GM10847 (cell line): ENCODE results near the gene SMAD6.

ENCODE experiments used
- POLR2A ChIP-seq: IDR thresholded peaks from 2 replicates; pipeline ENCODE4 v1.6.1; 2011; ENCODE audit not compliant: insufficient read length; ENCODE audit errors: extremely low read depth

The SMAD6 gene

DNA sequence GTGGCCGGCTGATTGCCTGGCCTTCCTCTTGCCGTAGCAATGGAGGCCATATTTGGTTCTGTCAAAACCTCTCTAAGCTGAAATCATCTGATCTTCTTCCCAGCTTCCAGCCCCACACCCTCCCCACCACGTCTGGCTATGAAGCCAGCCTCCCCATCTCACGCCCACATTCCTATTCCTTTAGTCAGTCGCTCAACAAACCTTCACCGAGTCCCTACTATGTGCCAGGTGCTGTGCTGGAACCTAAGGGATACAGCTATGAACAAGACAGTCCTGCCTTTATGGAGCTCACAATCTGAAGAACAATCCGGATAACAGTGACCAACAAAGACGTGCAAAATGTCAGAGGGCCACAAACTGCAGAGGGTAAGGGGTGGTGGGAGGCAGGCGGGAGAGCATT lies 31.9 kb upstream of the SMAD6 start:
- TF ChIP-seq POLR2A, result no peak

DNA sequence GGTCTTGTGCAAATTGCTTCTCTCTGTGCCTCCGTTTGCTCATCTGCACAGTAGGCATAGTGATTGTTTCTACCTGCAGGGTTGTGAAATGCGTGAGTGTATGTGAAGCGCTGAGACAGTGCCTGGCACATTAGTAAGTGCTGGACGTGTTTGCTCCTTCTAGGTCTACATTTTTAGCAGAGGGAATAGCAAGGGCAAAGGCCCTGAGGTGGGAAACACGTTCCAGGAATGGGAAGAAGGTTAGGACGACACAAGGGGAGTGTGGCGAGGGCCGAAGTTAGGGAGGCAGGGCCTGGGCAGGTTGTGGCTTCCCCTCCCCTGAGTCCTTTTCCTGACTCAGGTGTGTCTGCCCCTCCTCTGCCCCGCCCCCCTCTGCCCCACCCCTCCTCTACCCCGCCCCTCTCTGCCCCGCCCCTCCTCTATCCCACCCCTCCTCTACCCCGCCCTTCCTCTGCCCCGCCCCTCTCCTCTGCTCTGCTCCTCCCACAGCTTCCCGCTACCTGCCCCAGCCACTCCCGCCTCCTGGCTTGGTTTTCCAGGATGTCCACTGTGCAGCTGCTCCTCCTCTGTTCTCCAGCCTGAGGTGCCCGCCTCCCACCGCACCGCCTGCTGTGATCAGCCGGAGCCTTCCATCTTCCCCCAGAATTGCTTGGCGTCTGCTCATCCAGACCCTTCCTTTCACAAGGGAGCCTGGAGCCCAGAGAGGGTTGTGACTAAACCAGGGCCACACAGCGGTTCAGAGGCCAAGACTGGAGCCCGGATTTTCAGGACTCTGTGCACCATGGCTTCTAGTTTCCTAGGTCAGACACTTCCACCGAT lies 31.1 kb upstream of the SMAD6 start:
- no peak for TF ChIP-seq POLR2A

DNA sequence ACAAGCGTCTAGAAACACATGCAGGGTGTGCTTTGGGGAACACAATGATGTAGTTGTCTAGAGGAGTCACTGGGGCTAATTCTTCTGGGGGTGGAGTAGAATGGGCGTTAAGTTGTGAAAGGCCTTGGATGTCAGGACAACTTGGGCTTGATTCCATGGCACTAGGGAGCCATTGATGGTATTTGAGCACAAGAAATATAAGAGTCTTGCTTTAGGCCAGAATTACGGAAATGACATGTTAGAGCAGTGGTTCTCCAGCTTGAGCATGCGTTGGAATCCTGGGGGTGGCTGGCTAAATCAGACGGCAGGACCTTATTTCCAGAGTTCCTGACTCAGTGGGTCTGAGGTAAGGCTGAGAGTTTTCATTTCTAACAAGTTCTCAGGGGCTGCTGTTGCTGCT lies 29.2 kb upstream of the SMAD6 start:
- no peak for TF ChIP-seq POLR2A

DNA sequence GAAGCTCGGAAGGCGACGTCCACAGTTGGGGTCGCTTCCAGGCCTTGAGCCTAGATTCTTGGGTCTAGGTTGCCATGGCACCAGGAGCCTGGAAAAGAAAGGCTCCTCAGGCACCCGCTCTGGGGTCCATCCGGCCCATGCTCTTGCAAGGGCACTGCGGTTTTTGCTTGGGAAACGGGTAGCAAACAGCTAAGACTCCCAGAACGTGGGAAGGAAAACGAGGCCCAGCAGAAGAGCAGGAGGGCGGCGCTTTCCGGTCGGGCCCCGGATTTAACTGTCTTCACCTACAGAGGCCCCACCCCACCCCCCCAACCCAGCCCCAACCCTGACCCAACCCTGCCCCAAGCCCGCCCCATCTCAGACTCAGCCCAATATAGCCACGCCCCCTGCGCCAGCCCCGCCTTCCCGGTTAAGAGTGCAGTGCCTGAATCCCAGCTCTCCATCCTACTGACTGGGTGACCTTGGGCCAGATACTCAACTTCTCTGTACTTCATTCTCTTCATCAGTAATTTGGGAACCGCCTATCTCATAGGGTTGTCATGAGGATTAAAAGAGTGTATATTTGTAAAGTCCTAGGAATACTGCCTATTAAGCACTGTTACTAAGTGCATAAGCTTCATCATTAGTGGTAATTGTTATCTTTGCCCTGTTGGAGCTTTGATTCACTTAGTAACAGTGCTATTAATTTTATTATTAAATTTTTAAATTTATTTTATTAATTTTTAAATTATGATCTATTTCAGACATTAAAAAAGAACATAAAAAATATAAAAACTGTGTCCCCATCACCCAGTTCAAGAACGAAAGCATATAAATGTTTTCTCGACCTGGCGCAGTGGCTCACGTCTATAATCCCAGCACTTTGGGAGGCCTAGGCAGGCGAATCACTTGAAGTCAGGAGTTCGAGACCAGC lies 28.4 kb upstream of the SMAD6 start:
- no peak for TF ChIP-seq POLR2A

DNA sequence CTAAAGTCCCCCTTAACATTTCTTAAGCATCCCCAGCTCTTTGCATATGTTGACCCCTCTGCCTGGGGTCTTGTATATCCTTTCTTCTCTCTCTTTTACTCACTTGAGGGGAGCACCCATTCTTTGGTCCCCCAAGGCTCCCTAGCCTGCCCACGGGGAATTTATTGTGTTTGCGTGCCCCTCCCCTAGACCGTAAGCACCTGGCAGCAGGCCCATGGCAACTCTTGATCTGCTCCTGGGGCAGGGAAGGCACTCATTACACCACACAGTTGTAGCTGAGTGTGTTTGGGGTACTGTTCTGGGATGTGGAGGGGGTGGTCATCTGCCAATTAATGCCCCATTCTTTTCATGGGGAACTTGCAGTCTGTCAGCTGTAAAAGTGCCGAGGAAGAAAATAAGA lies 27.3 kb upstream of the SMAD6 start:
- no peak for TF ChIP-seq POLR2A

DNA sequence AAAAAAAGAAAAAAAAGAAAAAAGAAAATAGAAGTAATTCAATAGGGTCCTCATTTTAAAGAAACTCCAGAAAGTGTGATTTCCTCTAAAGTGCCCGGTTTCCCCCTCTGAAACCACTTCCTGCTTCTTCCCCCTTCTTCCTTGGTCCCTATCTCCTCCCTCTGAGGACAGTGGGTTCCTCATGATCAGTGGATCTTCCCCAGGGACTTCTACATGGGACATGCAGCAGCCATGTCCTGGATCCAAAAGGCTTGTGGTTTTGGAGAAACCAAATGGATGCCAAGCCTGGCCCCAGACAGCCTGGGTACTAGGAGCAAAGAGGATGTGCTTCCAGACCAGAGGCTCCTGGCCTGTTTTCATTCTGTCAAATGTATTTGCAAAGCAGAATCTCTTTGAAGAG lies 26.6 kb upstream of the SMAD6 start:
- TF ChIP-seq POLR2A, result no peak

DNA sequence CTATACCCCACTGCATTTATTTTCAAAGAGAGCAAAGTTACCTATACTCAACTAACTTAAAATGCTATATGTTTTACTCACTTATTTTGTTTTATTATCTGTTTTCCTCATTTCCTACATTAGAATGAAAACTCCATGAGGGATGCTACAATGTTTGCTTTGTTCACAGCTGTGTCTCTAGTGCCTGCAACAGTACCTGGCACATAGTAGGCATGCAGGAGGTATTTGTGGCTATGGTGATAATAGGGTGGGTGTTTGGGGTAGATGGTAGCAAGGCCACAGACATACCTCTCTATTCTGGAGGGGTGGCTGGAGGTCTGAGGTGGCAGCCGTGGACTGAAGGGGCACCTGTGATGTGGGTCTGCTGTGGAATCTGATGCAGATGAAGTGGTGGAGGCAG lies 24.7 kb upstream of the SMAD6 start:
- no peak for TF ChIP-seq POLR2A

DNA sequence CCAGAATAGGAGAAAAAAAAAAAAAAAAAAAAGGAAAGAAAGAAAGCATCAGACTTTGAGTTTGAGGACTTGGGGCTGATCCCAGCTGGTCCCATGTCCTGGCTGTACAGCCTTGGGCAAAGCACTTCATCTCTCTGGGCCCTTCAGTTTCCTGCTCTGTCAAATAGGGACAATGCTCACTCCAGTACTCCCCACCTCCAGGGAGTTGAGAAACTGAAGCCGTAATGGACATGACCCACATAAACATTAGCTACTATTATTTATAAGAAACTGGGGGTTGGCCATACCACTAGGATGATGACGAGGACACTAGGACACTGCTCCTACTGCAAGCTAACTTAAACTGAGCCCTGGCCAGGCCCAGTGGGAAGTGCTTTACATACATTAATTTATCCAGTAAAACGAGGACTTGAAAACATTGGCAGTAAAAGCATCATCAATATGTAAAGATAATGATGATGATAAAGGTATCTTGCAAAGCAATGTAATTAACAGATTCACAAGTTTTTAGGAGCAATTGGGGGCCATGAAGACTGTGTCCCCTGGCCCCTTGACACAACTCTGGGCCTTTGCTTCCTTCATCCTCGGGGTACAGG lies 22.9 kb upstream of the SMAD6 start:
- no peak for TF ChIP-seq POLR2A

DNA sequence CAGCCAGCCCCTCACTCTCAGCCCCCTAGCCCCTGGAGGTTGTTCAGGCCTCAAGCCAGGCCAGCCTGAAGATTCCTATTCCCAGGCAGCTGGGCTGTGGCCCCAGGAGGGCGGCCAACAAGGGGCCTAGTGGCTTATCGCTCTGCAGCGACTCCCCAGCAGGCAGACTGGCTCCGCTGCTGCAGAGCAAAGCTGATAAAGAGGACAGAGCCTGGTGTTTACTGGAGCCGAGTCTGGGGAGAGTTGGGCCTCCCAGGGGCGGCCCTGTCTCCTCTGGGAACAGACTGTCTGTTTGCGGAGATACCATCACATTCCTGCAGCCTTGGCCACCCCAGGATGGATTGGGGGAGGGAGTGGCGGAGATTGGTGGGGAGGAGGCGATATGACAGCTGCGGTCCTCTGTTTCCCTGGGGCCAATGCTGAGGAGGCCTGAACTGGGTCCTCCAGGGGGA lies 22.4 kb upstream of the SMAD6 start:
- TF ChIP-seq POLR2A, result no peak

DNA sequence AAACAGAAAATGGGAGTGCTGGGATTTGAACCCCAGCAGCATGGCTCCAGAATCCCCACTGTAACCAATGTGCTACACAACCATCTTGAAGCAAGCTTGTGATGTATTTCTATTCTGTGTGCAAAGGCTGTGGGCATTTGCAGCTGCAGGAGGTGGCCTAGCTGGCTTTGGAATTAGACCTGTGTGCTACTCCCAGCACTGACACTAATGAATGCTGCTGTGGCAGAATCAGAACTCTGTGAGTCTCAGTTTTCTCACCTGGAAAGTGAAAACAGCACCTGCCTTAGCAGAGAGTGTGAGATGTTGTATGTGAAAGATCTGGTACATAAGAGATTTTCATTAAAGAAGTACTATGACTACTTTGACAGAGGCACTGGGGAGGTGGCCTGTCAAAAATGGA lies 21.5 kb upstream of the SMAD6 start:
- TF ChIP-seq POLR2A, result no peak

DNA sequence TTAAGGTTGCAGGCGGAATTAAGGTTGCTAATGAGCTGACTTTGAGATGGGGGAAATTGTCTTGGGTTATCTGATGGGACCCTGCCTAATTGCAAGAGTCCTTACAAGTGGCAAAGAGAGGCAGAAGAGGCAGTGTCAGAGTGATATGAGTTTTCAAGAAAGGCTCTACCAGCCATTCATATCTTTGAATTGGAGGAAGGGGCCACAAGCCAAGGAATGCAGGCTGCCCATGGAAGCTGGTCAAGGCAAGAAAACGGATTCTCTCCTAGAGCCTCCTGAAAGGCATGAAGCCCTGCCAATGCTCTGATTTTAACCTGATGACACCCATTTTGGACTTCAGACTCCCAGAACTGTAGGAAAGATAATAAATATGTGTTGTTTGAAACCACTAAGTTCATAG lies 20.6 kb upstream of the SMAD6 start:
- TF ChIP-seq POLR2A, result no peak

DNA sequence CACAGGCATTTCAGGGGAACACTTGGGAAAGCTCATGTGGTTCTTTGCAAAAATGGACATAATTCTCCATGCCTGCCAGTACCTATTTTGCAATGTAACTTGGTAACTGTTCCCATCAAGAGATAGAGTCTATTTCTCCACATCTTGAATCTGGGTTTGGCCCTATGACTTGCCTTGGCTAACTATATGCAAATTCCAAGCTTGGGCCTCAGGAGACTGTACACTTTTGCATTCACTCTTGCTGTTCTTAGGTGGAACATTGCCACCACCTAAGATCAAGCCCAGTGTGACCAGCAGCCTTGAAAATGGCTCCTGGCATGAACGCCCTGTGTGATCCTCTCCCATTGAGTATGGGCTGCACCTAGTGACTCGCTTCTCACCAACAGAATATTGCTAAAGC lies 19.8 kb upstream of the SMAD6 start:
- TF ChIP-seq POLR2A, result no peak

DNA sequence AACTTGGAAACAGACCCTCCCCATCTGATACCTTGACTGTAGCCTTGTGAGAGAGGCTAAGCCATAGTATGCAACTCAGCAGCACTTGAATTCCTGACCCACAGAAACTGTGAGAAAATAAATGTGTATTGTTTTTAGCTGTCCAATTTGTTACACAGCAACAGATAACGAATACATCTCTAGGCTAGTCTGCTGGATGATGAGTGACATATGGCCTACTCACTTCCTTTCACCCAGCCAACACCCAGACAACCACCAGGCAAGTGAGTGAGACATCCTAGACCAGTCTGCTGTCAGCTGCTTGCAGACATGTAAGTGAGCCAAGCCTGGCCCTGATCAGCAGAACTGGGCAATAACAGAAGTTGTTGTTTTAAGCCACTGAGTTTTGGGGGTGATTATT lies 19.2 kb upstream of the SMAD6 start:
- no peak for TF ChIP-seq POLR2A

DNA sequence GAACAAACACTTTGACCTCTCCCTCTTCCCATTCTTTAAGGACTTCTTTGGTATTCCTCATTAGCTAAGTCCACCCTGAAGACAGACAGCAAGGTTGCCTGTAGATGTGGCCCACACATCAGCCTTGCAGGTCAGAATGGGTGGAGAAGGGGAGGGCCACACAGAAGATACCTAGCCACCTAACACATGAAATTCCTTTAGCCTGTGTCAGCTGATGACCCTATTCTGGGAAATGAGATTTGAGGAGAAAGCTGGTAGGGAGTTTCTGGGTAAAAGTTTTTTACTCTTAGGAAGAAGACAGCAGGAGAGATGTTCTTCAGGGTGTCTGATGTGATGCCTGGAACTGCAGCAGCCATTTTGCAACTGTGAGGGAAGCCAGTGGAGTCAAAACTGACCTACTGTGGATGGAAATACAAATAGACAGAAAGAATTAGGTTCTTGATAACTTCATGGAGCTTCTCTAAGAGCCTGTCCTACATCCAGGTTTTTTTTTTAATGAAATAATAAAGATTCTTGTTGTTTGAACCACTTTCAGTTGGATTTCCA lies 17.8 kb upstream of the SMAD6 start:
- no peak for TF ChIP-seq POLR2A

DNA sequence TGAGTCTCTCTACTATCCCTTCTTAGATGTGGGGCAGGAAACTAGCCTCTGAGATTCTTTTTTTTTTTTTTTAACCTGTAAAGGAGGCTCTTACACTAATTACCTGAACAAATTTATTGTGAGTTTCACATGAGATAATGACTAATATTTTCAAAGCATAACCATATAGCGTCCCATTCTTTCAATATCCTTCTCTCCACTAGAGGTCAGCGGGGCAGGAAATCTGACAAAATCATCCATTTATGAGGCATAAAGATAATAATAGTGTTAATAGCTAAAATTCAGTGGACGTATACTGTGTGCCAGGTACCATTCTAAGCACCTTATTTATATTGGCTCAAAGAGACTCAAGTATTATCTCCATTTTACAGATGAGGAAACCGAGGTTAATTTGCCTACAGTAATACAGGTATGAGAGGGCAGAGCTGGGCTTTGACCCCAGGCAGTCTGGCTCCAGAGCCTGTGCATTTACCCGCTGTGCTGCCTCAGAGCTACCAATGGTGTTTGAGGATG lies 16.3 kb upstream of the SMAD6 start:
- TF ChIP-seq POLR2A, result no peak
